T47D (cell line): ENCODE data around the gene VPS36.
"Not testable (repeated sequence)": the region's sequence is repeated elsewhere in the genome, so short reads cannot be mapped to it uniquely, and the experiment has no call there.

ENCODE experiments used
- DNase-seq, 2 experiments: peaks; one replicate each; pipeline versions ENCODE4 v3.0.0 to v3.0.0-alpha.2; 2011 to 2012; ENCODE audit warnings: low read depth in 1 of 2, low spot score in 1 of 2
- JUND ChIP-seq: IDR thresholded peaks from 2 replicates; pipeline ENCODE4 v1.6.1; 2012; ENCODE audit warnings: low read depth
- in situ Hi-C: cut with HindIII; loops from 2 replicates; pipeline ENCODE4 v1.10.0; 2016; ENCODE audit warnings: low sequenced_read_pairs, low pct_unique_long_range_greater_than_20kb

Gene VPS36

GRCh38 chr13:52393572-52394357, 56.7 kb downstream of the VPS36 start:
- no peak for DNase-seq
- TF ChIP-seq JUND: no peak
- in situ Hi-C loops: no loop called here

DNA sequence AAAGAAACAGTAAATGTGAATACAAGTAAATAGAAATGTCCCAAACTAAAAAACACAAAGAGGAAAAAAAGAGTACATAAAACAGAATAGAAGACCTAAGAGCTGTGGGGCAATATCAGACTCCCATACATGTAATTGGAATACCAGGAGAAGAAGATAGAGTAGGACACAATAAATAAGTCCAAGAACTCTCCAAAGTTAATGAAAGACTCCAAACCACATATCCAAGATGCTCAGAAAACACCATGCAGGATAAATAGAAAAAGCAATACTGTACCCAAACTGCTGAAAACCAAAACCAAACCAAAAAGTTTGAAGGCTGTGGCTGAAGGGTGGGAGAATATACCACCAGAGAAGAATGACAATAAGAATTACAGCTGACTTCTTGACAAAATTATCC, 62.7 kb downstream of the VPS36 start:
- DNase-seq: no peak
- in situ Hi-C loops: no loop called here
- no peak for TF ChIP-seq JUND

GRCh38 chr13:52385870-52386269, 64.6 kb downstream of the VPS36 start:
- no peak for TF ChIP-seq JUND
- DNase-seq: no peak
- in situ Hi-C loops: no loop called here

GRCh38 chr13:52383366-52383765, 67.1 kb downstream of the VPS36 start:
- no peak for TF ChIP-seq JUND
- no peak for DNase-seq
- in situ Hi-C loops: no loop called here

- no peak for DNase-seq
- no peak for TF ChIP-seq JUND
- in situ Hi-C loops: no loop called here
These were observed 72.1 kb downstream of the VPS36 start for GRCh38 chr13:52378312-52378711.

DNA sequence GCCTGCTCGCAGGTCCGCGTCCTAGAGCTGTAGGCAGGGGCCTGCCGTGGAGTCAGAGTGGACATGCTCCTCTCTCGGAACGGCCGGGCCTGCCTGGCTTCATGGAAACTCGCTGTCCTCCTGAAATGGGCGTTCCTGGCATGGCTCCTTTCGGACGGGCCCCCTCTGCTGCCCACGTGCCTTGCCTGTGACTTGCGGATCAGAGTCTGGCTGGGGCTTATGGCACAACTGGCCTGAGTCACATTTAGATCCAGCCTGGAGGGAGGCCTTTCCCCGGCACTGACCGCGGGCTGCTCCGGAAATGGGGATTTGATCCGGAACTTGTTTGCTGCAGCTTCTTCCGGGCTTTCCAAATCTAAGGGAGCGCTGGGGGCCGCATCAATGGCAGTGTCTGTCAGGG, 72.5 kb downstream of the VPS36 start:
- TF ChIP-seq JUND: no peak
- in situ Hi-C loops: no loop called here
- no peak for DNase-seq

DNA sequence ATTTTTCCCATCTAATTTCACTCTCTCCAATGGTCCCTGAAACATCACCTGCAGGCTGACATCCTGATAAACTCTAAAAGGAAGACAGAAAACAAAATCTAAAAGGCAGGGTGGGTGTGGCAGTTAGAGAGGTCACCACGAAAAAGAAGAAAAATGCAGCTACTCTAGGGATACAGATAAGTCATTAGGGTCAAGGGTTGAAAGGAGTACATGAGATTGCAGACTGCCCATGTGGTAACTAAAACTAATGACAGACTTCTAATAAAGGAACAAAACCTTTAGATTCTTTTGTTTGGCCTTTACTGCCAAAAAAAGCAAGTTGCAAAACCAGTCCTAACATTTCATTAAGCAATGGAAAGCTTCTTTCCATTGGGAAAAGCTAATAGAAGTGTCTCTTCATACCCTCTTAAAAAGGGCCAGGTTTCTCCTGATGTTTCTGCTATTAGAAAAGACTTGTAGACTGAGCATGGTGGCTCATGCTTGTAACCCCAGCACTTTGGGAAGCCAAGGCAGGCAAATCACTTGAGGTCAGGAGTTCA, 75.5 kb downstream of the VPS36 start:
- no peak for DNase-seq
- in situ Hi-C loops: no loop called here
- no peak for TF ChIP-seq JUND

DNA sequence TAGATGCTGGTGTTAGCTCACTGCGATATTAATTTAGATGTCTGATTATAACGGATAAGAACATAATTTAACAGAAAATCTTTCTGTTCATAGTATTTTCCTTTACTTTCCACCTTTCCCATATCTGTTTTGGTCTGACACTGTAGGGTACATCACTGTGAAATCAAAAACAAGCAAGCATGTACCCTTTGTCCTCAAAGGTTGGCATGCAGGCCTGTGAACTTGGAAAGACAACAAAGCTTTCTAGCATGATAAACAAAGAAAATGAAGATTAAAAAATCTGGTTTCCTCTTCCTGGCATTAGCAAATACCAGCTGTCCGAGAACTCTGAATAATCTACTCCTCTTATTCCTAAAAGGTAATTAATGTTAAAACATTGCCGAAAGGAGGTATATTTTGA, 76.0 kb downstream of the VPS36 start:
- DNase-seq: no peak
- in situ Hi-C loops: no loop called here
- TF ChIP-seq JUND: no peak

- DNase-seq, in situ Hi-C loops: not testable (repeated sequence)
These were observed 77.2 kb downstream of the VPS36 start for GRCh38 chr13:52373277-52373676.

- no peak for DNase-seq
- in situ Hi-C loops: no loop called here
- no peak for TF ChIP-seq JUND
These were observed 78.6 kb downstream of the VPS36 start for GRCh38 chr13:52371736-52372247.

- TF ChIP-seq JUND: no peak
- no peak for DNase-seq
- in situ Hi-C loops: no loop called here
These were observed 84.1 kb downstream of the VPS36 start for GRCh38 chr13:52366291-52366690.
